MCF 10A (cell line): Measurements from ENCODE around the gene UFC1. TPM values are rescaled to one million over a fixed set of nuclear protein-coding genes. Genes with fewer than 3 reads are reported as not detected.

Source experiments
- BruUV-seq: library from RNA; stranded (reverse); fragments of 400-500 nt; replicated peaks from 2 replicates; lab custom pipeline; 2021; lab: Mats Ljungman, UMichigan
- CTCF ChIA-PET: fragments of 300-600 bp; sonication (Branson Sonifier 250); formaldehyde crosslinking; extraction: SDS; loops from one replicate; lab custom pipeline; 2021; ENCODE audit warnings: antibody characterized with exemption, inconsistent platforms; lab: Yijun Ruan, JAX
- POLR2A ChIA-PET: fragments of 300-600, 350-650 bp; sonication (Branson Sonifier 250); formaldehyde crosslinking; extraction: SDS; loops from one replicate; lab custom pipeline; 2020; ENCODE audit warnings: antibody characterized with exemption, inconsistent platforms; lab: Yijun Ruan, JAX
- DNase-seq: peaks from one replicate; pipeline ENCODE4 v3.0.0-alpha.2; 2018; ENCODE audit not compliant: unreplicated experiment
- H3K27ac Mint-ChIP-seq: one replicate; pipeline ENCODE4 v1.8.0; 2022; ENCODE audit warnings: mild to moderate bottlenecking, low read depth, mixed read lengths; ENCODE audit not compliant: unreplicated experiment
- H3K27me3 Mint-ChIP-seq: one replicate; pipeline ENCODE4 v1.8.0; 2022; ENCODE audit warnings: mixed read lengths; ENCODE audit not compliant: insufficient read depth, unreplicated experiment
- H3K36me3 Mint-ChIP-seq: one replicate; pipeline ENCODE4 v1.8.0; 2022; ENCODE audit warnings: mild to moderate bottlenecking, moderate library complexity, mixed read lengths; ENCODE audit not compliant: insufficient read depth, unreplicated experiment
- H3K4me1 Mint-ChIP-seq: one replicate; pipeline ENCODE4 v1.8.0; 2022; ENCODE audit warnings: mixed read lengths; ENCODE audit not compliant: insufficient read depth, unreplicated experiment
- H3K4me3 Mint-ChIP-seq: one replicate; pipeline ENCODE4 v1.8.0; 2022; ENCODE audit warnings: mild to moderate bottlenecking, moderate library complexity, mixed read lengths; ENCODE audit not compliant: unreplicated experiment
- H3K9me3 Mint-ChIP-seq: one replicate; pipeline ENCODE4 v1.8.0; 2022; ENCODE audit warnings: mixed read lengths; ENCODE audit not compliant: unreplicated experiment
- CTCF ChIP-seq: fragments of 200-600 bp; IDR thresholded peaks from one replicate; pipeline ENCODE4 v1.8.0; 2022; ENCODE audit warnings: antibody characterized with exemption, mild to moderate bottlenecking; ENCODE audit not compliant: unreplicated experiment
- intact Hi-C: fragments of 100-400 bp; cut with micrococcal nuclease; formaldehyde crosslinking; loops from 2 replicates; pipeline ENCODE4 v1.14.1; 2022
- total RNA-seq: library from RNA; stranded (reverse); gene quantifications from 2 replicates; pipeline ENCODE4 v1.2.3, GENCODE V29; 2022

UFC1 gene
- total RNA-seq, 1 experiment from 2014 or later = 125 TPM

- no peak for DNase-seq
- H3K9me3 Mint-ChIP-seq = no peaks in the 10 kb centered on the region
- no peaks in the 10 kb centered on the region for H3K36me3 Mint-ChIP-seq
- no peak overlapping the region for H3K4me3 Mint-ChIP-seq
- ChIA-PET CTCF (interaction anchor here (0.9 to 1.6 kb wide), 4 partner anchors 36 to 195 kb away, joined by 3 to 10 read pairs (median 4); partner anchors contain the start of gene TOMM40L), POLR2A (interaction anchor here (2.2 kb wide), 1 partner anchor 14 kb away, joined by 11 read pairs; the partner anchor contains the start of gene NDUFS2)
- peaks cover 32% of the 10 kb centered on the region for H3K4me1 Mint-ChIP-seq
- intact Hi-C loops = no loop called here
- TF ChIP-seq CTCF = no peak
- H3K27me3 Mint-ChIP-seq = no peaks in the 10 kb centered on the region
- BruUV-seq = no TSS peak
- no peak overlapping the region for H3K27ac Mint-ChIP-seq
These were observed 33.5 kb downstream of the UFC1 start for GRCh38 chr1:161187311-161187710.

DNA sequence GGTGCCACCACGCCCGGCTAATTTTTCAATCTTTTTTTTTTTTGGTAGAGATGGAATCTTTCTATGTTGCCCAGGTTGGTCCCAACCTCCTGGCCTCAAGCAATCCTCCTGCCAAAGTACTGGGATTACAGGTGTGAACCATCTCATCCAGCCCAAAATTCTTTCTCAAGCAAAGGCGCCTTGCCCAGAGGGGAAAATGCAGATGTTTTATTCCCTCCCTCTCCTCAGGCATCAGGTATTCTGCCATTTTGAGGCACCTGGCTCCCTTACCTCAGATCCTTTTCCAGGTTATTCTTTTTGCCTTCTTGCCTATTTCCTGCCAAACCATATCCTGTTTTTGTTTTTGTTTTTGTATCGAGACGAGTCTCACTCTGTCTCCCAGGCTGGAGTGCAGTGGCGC is 34.6 kb downstream of the UFC1 start:
- no peaks in the 10 kb centered on the region for H3K36me3 Mint-ChIP-seq
- intact Hi-C loops = no loop called here
- H3K4me1 Mint-ChIP-seq = peaks cover 28% of the 10 kb centered on the region
- ChIA-PET CTCF (interaction anchor here (0.6 to 1.9 kb wide), 3 partner anchors 194 to 1098 kb away, joined by 3 to 6 read pairs (median 5); no protein-coding TSS in a partner anchor), POLR2A (interaction anchor here (0.6 to 2.2 kb wide), 2 partner anchors 13 to 83 kb away, joined by 3 to 11 read pairs; partner anchors contain the start of gene NDUFS2)
- no peak for DNase-seq
- H3K4me3 Mint-ChIP-seq = no peak overlapping the region
- no peaks in the 10 kb centered on the region for H3K27me3 Mint-ChIP-seq
- H3K9me3 Mint-ChIP-seq = no peaks in the 10 kb centered on the region
- no peak for TF ChIP-seq CTCF
- no TSS peak for BruUV-seq
- H3K27ac Mint-ChIP-seq = no peak overlapping the region

DNA sequence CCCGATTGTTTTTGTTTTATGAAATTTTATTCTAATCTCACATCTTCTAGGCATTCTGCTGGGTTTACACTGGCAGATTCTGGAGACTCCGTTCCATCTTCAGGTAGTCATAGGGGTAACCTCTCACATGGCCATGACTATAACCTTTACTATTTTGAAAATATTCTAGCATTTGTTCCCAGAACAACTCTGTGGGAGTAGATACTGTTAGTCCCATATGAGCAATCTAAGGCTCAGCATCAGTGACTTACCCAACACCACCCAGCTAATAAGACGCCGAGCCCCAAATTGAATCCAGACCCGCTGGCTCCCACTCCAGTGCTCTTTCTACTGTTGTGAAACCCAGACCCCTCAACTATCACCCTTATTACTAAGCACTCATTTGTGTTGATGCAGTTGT is 35.3 kb downstream of the UFC1 start:
- CTCF ChIA-PET = interaction anchor here (0.6 to 1.9 kb wide), 5 partner anchors 8 to 1098 kb away, joined by 3 to 6 read pairs (median 4); partner anchors contain the start of genes NDUFS2 and TOMM40L
- DNase-seq = no peak
- TF ChIP-seq CTCF = no peak
- Mint-ChIP-seq H3K27me3 (no peaks in the 10 kb centered on the region), H3K4me3 (no peak overlapping the region), H3K4me1 (peaks cover 28% of the 10 kb centered on the region), H3K36me3 (no peaks in the 10 kb centered on the region), H3K27ac (no peak overlapping the region), H3K9me3 (no peaks in the 10 kb centered on the region)
- BruUV-seq = no TSS peak
- intact Hi-C loops = no loop called here
- POLR2A ChIA-PET = interaction anchor here (2.2 kb wide), 1 partner anchor 13 kb away, joined by 11 read pairs; the partner anchor contains the start of gene NDUFS2

DNA sequence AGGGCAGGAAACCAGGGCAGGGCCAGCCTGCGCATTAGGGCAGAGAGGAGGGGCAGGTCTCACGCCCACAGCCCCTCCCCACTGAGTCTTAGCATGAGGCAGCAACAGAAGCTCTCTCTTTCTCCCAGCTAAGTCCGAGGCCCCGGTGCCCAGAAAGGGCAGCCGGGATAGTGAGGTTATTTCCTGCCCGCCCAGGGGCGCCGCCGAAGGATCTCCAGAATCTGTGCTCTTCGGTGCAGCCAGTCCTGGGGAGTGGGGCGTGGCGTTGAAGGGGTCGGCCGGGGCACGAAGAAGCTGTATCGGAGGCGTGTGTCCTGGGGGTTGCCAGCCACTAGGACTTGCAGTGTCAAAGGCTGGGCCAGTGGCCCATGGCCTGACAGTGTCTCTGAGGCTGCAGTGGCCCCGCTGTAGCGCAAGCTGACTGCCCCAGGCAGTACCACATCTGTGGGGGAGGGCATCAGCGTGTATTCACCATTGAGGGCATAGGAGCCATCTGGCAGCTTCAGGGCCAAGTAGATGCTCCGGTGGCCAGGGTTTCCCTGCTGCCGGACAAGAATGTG is 37.3 kb downstream of the UFC1 start:
- ChIA-PET CTCF (interaction anchor here (0.6 to 5.6 kb wide), 27 partner anchors 10 to 708 kb away, joined by 3 to 154 read pairs (median 9); partner anchors contain the start of genes APOA2, CFAP126, FCER1G and NDUFS2), POLR2A (interaction anchor here (0.8 to 4.0 kb wide), 4 partner anchors 9 to 78 kb away, joined by 3 to 38 read pairs (median 6); partner anchors contain the start of genes B4GALT3 and NDUFS2)
- H3K4me3 Mint-ChIP-seq = no peak overlapping the region

More for the DNA sequence above, 37.3 kb downstream of the UFC1 start:
- Mint-ChIP-seq H3K9me3 (no peaks in the 10 kb centered on the region), H3K4me1 (peaks cover 17% of the 10 kb centered on the region), H3K27me3 (no peaks in the 10 kb centered on the region), H3K36me3 (no peaks in the 10 kb centered on the region), H3K27ac (no peak overlapping the region)
- BruUV-seq = no TSS peak
- intact Hi-C loops = no loop called here
- DNase-seq = no peak
- TF ChIP-seq CTCF = no peak
